HepG2 (cell line): ENCODE measurements around the gene CCDC148. TPM values are rescaled to one million over a fixed set of nuclear protein-coding genes. Genes with fewer than 3 reads are reported as not detected.

Experiments
- ETV6 ChIP-seq: sonication (generic); formaldehyde crosslinking; conservative IDR thresholded peaks from 2 replicates; pipeline ENCODE4 v1.4.0; 2020; ENCODE audit warnings: missing genetic modification reagents
- HMG20A ChIP-seq: IDR thresholded peaks from 2 replicates; pipeline ENCODE4 v1.6.1; 2016; ENCODE audit warnings: borderline replicate concordance
- HNRNPUL1 ChIP-seq: fragments of 200-400 bp; formaldehyde crosslinking; IDR thresholded peaks from 2 replicates; pipeline ENCODE4 v1.6.1; 2017; ENCODE audit warnings: low read depth, mild to moderate bottlenecking, low read length, moderate library complexity
- ISL2 ChIP-seq: sonication (generic); formaldehyde crosslinking; IDR thresholded peaks from 2 replicates; pipeline ENCODE4 v1.5.0; 2020; ENCODE audit warnings: missing genetic modification reagents
- MED1 ChIP-seq: sonication (generic); formaldehyde crosslinking; IDR thresholded peaks from 2 replicates; pipeline ENCODE4 v1.4.0; 2020; ENCODE audit warnings: missing genetic modification reagents
- MIXL1 ChIP-seq: IDR thresholded peaks from 2 replicates; pipeline ENCODE4 v1.6.1; 2016
- POGZ ChIP-seq: sonication (generic); formaldehyde crosslinking; IDR thresholded peaks from 2 replicates; pipeline ENCODE4 v1.4.0; 2020; ENCODE audit warnings: mild to moderate bottlenecking, missing genetic modification reagents
- RFXAP ChIP-seq: sonication (generic); formaldehyde crosslinking; IDR thresholded peaks from 2 replicates; pipeline ENCODE4 v1.4.0; 2020; ENCODE audit warnings: missing genetic modification reagents, borderline replicate concordance
- SNAPC5 ChIP-seq: sonication (generic); formaldehyde crosslinking; IDR thresholded peaks from 2 replicates; pipeline ENCODE4 v1.8.1; 2023; ENCODE audit warnings: mild to moderate bottlenecking, missing genetic modification reagents, borderline replicate concordance
- TCF12 ChIP-seq, 2 experiments: fragments of 450-650 bp in 1 of 2; sonication (generic) in 1 of 2; formaldehyde crosslinking in 1 of 2; IDR thresholded peaks; 2 replicates each; pipeline versions ENCODE4 v1.6.1 to v1.8.0; 2017 to 2022; ENCODE audit warnings: antibody characterized with exemption in 1 of 2, mild to moderate bottlenecking in 1 of 2, missing genetic modification reagents in 1 of 2, moderate library complexity in 1 of 2
- THAP11 ChIP-seq: IDR thresholded peaks from 2 replicates; pipeline ENCODE4 v1.6.1; 2016; ENCODE audit warnings: missing biosample characterization, missing genetic modification reagents
- USF2 ChIP-seq, 2 experiments: sonication (generic) in 1 of 2; formaldehyde crosslinking in 1 of 2; IDR thresholded peaks; 2 replicates each; pipeline versions ENCODE4 v1.5.1 to v1.6.1; 2011 to 2020; ENCODE audit warnings: borderline replicate concordance in 1 of 2, low read depth in 1 of 2, low read length in 1 of 2, mild to moderate bottlenecking in 1 of 2, missing genetic modification reagents in 1 of 2, moderate library complexity in 1 of 2
- ZBED4 ChIP-seq: sonication (generic); formaldehyde crosslinking; IDR thresholded peaks from 2 replicates; pipeline ENCODE4 v1.4.0; 2020; ENCODE audit warnings: missing genetic modification reagents, borderline replicate concordance
- ZKSCAN1 ChIP-seq: fragments of 150-350 bp; IDR thresholded peaks from 2 replicates; pipeline ENCODE4 v1.6.1; 2014; ENCODE audit warnings: low read length
- ZNF563 ChIP-seq: sonication (generic); formaldehyde crosslinking; IDR thresholded peaks from 2 replicates; pipeline ENCODE4 v1.8.0; 2022; ENCODE audit warnings: mild to moderate bottlenecking, moderate library complexity, missing genetic modification reagents
- ZNF703 ChIP-seq: sonication (generic); formaldehyde crosslinking; IDR thresholded peaks from 2 replicates; pipeline ENCODE4 v1.5.1; 2020; ENCODE audit warnings: missing genetic modification reagents, mild to moderate bottlenecking, moderate library complexity, borderline replicate concordance
- polyA plus RNA-seq, 8 experiments: library from polyadenylated mRNA; depleted of rRNA in 3 of 8; stranded (reverse) in 7 of 8; unstranded in 1 of 8; fragments of >200 nt; fragmentation: Illumina TruSeq in 4 of 8; extraction: Trizol in 4 of 8; gene quantifications; 2 replicates each; pipeline versions ENCODE4 v1.2.1 to v1.2.3, GENCODE V29; 2011 to 2016; ENCODE audit warnings: low read depth in 4 of 8, missing spikeins in 1 of 8, mixed read lengths in 1 of 8; ENCODE audit not compliant: insufficient read depth in 1 of 8
- total RNA-seq, 5 experiments: library from RNA; depleted of rRNA; stranded (reverse); fragments of >200 nt; fragmentation: Illumina TruSeq; extraction: Trizol; gene quantifications; 2 replicates each; pipeline ENCODE4 v1.2.3, GENCODE V29; 2016; ENCODE audit warnings: low read depth in 1 of 5

CCDC148 gene
- total and polyA plus RNA-seq, 2 of the 13 experiments (the other 11 are each of a cell fraction or from before 2014, with no cell fraction given) = 0.30 to 0.49 TPM

- TF ChIP-seq SNAPC5 (CRISPR knock-in tag) (no peak), ISL2 (no peak), ZBED4 (CRISPR knock-in tag) (0 out of 2 replicates have a peak, but pooled peaks have one; percentile 16), ETV6 (no peak), ZKSCAN1 (no peak), POGZ (CRISPR knock-in tag) (peak; percentile 69), THAP11 (peak; percentile 42), TCF12 (IDR thresholded peaks at IDR 0.05) (no peak), TCF12 (CRISPR knock-in tag; IDR thresholded peaks at IDR 0.05) (0 out of 2 replicates have a peak, but pooled peaks have one; percentile 15), RFXAP (CRISPR knock-in tag) (no peak), HMG20A (CRISPR knock-in tag) (no peak), ZNF563 (CRISPR knock-in tag) (no peak; the same call in 1 of the 2 replicates), MED1 (CRISPR knock-in tag) (no peak), MIXL1 (CRISPR knock-in tag) (0 out of 2 replicates have a peak, but pooled peaks have one; percentile 16), USF2 (IDR thresholded peaks at IDR 0.05; ENCODE audit: low read depth, low read length) (no peak), USF2 (CRISPR knock-in tag; IDR thresholded peaks at IDR 0.05; ENCODE audit: borderline replicate concordance) (no peak), HNRNPUL1 (no peak), ZNF703 (no peak)
Measured at GRCh38 chr2:158456309-158457066, at the start of gene CCDC148, which contains the start of gene PKP4 (continued).
